Neural cell (in vitro differentiated cells): ENCODE results near the gene CAMKMT. TPM values are rescaled to one million over a fixed set of nuclear protein-coding genes. Genes with fewer than 3 reads are reported as not detected.

Experiments used
- H2AFZ ChIP-seq: fragments of 200-600, 300-800 bp; sonication (generic), shearing (Covaris generic); 2 replicates; pipeline ENCODE4 v1.6.0; 2014; ENCODE audit warnings: low read depth, mild to moderate bottlenecking, antibody characterized with exemption, low read length, moderate library complexity
- H3F3A ChIP-seq: fragments of 200-600 bp; shearing (Covaris generic); 2 replicates; pipeline ENCODE4 v1.6.1; 2016; ENCODE audit warnings: mild to moderate bottlenecking, moderate library complexity, mixed read lengths, antibody characterized with exemption, low read length; ENCODE audit not compliant: insufficient read depth, poor library complexity, severe bottlenecking
- H3K27ac ChIP-seq: fragments of 200-600, 300-800 bp; sonication (generic), shearing (Covaris generic); 2 replicates; pipeline ENCODE4 v1.5.1; 2014; ENCODE audit warnings: mild to moderate bottlenecking, low read length, moderate library complexity
- H3K27me3 ChIP-seq: fragments of 300-800, 200-600 bp; sonication (generic), shearing (Covaris generic); 2 replicates; pipeline ENCODE4 v1.6.0; 2014; ENCODE audit warnings: mild to moderate bottlenecking, low read depth, low read length, moderate library complexity; ENCODE audit not compliant: insufficient read depth
- H3K36me3 ChIP-seq: fragments of 300-800, 200-600 bp; sonication (generic), shearing (Covaris generic); 2 replicates; pipeline ENCODE4 v1.5.1; 2014; ENCODE audit warnings: mild to moderate bottlenecking, antibody characterized with exemption, low read length, moderate library complexity; ENCODE audit not compliant: insufficient read depth
- H3K4me2 ChIP-seq: fragments of 300-800, 200-600 bp; sonication (generic), shearing (Covaris generic); 2 replicates; pipeline ENCODE4 v1.6.0; 2014; ENCODE audit warnings: mild to moderate bottlenecking, low read length
- H3K4me3 ChIP-seq: fragments of 300-800, 200-600 bp; sonication (generic), shearing (Covaris generic); 2 replicates; pipeline ENCODE4 v1.5.1; 2014; ENCODE audit warnings: mild to moderate bottlenecking, low read length, moderate library complexity
- H3K79me2 ChIP-seq: fragments of 200-600 bp; shearing (Covaris generic); replicated peaks from 2 replicates; pipeline ENCODE4 v1.6.0; 2014; ENCODE audit warnings: mild to moderate bottlenecking, low read length, moderate library complexity; ENCODE audit not compliant: insufficient read depth
- H3K9ac ChIP-seq: fragments of 300-800, 200-600 bp; sonication (generic), shearing (Covaris generic); 2 replicates; pipeline ENCODE4 v1.6.1; 2016; ENCODE audit warnings: mild to moderate bottlenecking, low read length, mixed read lengths
- H3K9me2 ChIP-seq: fragments of 200-600 bp; shearing (Covaris generic); 2 replicates; pipeline ENCODE4 v1.6.1; 2016; ENCODE audit warnings: mild to moderate bottlenecking, low read length, mixed read lengths; ENCODE audit not compliant: insufficient read depth
- H3K9me3 ChIP-seq: fragments of 200-600, 300-800 bp; sonication (generic), shearing (Covaris generic); 2 replicates; pipeline ENCODE4 v1.6.1; 2016; ENCODE audit warnings: mild to moderate bottlenecking, mixed run types, low read length, moderate library complexity, mixed read lengths
- H4K20me1 ChIP-seq: fragments of 200-600 bp; shearing (Covaris generic); 2 replicates; pipeline ENCODE4 v1.6.1; 2016; ENCODE audit warnings: mild to moderate bottlenecking, mixed run types; ENCODE audit not compliant: insufficient read depth
- EP300 ChIP-seq: fragments of 450-650 bp; conservative IDR thresholded peaks from 2 replicates; pipeline ENCODE4 v1.6.1; 2014; ENCODE audit warnings: antibody characterized with exemption, mild to moderate bottlenecking, moderate library complexity; ENCODE audit not compliant: poor library complexity, severe bottlenecking
- EZH2 ChIP-seq: fragments of 200-600, 300-800 bp; shearing (Covaris generic), sonication (generic); IDR thresholded peaks from 2 replicates; pipeline ENCODE4 v1.6.1; 2014; ENCODE audit warnings: antibody characterized with exemption, low read length, borderline replicate concordance, mild to moderate bottlenecking; ENCODE audit not compliant: insufficient read depth, poor library complexity, severe bottlenecking
- MXI1 ChIP-seq: fragments of 450-650 bp; conservative IDR thresholded peaks from 2 replicates; pipeline ENCODE4 v1.6.1; 2014; ENCODE audit warnings: antibody characterized with exemption, mild to moderate bottlenecking; ENCODE audit not compliant: poor library complexity, severe bottlenecking
- POLR2AphosphoS5 ChIP-seq: IDR thresholded peaks from 2 replicates; pipeline ENCODE4 v1.6.1; 2012
- RAD21 ChIP-seq: fragments of 450-650 bp; conservative IDR thresholded peaks from 2 replicates; pipeline ENCODE4 v1.6.1; 2014; ENCODE audit warnings: antibody characterized with exemption, mild to moderate bottlenecking, moderate library complexity
- SMC3 ChIP-seq: fragments of 450-650 bp; conservative IDR thresholded peaks from 2 replicates; pipeline ENCODE4 v1.6.1; 2014; ENCODE audit warnings: antibody characterized with exemption, mild to moderate bottlenecking, moderate library complexity; ENCODE audit not compliant: poor library complexity
- TAF1 ChIP-seq: IDR thresholded peaks from 2 replicates; pipeline ENCODE4 v1.6.1; 2012; ENCODE audit warnings: low read depth
- polyA plus RNA-seq: library from polyadenylated mRNA; depleted of rRNA; stranded (reverse); fragments of >200 nt; gene quantifications from 2 replicates; pipeline ENCODE4 v1.2.3, GENCODE V29; 2014
- TF ChIP-seq, protein P1 (sequence below): fragments of 450-650 bp; IDR thresholded peaks from 2 replicates; pipeline ENCODE4 v1.5.1; 2014; ENCODE audit warnings: antibody characterized with exemption, mild to moderate bottlenecking, moderate library complexity; ENCODE audit not compliant: poor library complexity, severe bottlenecking
- TF ChIP-seq, protein P2 (sequence below): IDR thresholded peaks from 2 replicates; pipeline ENCODE4 v1.6.1; 2012; ENCODE audit warnings: borderline replicate concordance

CAMKMT gene
- polyA plus RNA-seq, 1 donor from 2014 or later: 5.1 TPM

DNA sequence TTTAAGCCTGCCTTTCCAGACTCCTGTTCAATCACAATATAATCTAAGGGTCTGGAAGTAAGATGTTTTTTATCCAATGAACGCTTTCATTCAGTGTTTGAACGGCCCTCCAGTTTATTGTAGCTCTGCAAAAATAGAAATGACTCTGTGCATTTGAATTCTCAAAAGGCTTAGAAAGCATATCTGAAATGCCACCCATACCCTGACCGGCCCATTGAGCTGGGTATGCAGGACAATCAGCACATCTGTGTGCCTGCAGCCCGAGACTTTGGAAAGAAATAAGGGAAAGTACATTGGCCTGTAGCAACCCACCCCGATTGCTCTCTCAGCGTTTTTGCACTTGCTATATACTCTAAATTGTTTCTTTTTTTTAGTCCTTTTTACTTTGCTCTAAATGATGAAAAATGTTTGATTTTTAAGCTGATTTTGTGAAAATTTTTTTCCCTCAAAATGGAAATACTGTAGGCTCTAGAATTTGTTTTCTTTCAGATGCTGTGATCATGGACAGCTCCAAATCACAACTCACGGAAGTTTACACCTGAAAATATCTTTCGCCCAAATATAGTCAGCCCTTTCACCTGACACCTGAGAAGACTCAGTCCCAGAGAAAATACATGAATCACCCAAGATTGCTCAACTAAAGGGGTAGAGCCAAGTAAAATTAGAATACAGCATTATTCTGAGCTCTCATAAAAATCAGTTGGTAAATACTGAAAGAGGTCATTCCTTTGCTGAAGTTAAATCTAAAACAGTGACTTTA lies 385.3 kb downstream of the CAMKMT start:
- Histone ChIP-seq H3F3A (peaks cover 3% of the 10 kb centered on the region), H2AFZ (no peak overlapping the region), H3K36me3 (no peaks in the 10 kb centered on the region), H3K9ac (no peak overlapping the region), H3K79me2 (no peaks in the 10 kb centered on the region), H3K4me3 (no peak overlapping the region), H3K9me2 (no peaks in the 10 kb centered on the region), H3K27ac (no peak overlapping the region), H3K9me3 (no peaks in the 10 kb centered on the region), H3K4me2 (no peak overlapping the region), H3K27me3 (peaks cover 18% of the 10 kb centered on the region), H4K20me1 (no peaks in the 10 kb centered on the region)
- TF ChIP-seq, protein P1, sequence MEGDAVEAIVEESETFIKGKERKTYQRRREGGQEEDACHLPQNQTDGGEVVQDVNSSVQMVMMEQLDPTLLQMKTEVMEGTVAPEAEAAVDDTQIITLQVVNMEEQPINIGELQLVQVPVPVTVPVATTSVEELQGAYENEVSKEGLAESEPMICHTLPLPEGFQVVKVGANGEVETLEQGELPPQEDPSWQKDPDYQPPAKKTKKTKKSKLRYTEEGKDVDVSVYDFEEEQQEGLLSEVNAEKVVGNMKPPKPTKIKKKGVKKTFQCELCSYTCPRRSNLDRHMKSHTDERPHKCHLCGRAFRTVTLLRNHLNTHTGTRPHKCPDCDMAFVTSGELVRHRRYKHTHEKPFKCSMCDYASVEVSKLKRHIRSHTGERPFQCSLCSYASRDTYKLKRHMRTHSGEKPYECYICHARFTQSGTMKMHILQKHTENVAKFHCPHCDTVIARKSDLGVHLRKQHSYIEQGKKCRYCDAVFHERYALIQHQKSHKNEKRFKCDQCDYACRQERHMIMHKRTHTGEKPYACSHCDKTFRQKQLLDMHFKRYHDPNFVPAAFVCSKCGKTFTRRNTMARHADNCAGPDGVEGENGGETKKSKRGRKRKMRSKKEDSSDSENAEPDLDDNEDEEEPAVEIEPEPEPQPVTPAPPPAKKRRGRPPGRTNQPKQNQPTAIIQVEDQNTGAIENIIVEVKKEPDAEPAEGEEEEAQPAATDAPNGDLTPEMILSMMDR: no peak
- TF ChIP-seq SMC3: no peak
- TF ChIP-seq, protein P2, sequence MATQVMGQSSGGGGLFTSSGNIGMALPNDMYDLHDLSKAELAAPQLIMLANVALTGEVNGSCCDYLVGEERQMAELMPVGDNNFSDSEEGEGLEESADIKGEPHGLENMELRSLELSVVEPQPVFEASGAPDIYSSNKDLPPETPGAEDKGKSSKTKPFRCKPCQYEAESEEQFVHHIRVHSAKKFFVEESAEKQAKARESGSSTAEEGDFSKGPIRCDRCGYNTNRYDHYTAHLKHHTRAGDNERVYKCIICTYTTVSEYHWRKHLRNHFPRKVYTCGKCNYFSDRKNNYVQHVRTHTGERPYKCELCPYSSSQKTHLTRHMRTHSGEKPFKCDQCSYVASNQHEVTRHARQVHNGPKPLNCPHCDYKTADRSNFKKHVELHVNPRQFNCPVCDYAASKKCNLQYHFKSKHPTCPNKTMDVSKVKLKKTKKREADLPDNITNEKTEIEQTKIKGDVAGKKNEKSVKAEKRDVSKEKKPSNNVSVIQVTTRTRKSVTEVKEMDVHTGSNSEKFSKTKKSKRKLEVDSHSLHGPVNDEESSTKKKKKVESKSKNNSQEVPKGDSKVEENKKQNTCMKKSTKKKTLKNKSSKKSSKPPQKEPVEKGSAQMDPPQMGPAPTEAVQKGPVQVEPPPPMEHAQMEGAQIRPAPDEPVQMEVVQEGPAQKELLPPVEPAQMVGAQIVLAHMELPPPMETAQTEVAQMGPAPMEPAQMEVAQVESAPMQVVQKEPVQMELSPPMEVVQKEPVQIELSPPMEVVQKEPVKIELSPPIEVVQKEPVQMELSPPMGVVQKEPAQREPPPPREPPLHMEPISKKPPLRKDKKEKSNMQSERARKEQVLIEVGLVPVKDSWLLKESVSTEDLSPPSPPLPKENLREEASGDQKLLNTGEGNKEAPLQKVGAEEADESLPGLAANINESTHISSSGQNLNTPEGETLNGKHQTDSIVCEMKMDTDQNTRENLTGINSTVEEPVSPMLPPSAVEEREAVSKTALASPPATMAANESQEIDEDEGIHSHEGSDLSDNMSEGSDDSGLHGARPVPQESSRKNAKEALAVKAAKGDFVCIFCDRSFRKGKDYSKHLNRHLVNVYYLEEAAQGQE: no peak
- no peak for TF ChIP-seq TAF1
- no peak for TF ChIP-seq POLR2AphosphoS5
- TF ChIP-seq RAD21: no peak
- TF ChIP-seq MXI1: no peak
- TF ChIP-seq EZH2: no peak

DNA sequence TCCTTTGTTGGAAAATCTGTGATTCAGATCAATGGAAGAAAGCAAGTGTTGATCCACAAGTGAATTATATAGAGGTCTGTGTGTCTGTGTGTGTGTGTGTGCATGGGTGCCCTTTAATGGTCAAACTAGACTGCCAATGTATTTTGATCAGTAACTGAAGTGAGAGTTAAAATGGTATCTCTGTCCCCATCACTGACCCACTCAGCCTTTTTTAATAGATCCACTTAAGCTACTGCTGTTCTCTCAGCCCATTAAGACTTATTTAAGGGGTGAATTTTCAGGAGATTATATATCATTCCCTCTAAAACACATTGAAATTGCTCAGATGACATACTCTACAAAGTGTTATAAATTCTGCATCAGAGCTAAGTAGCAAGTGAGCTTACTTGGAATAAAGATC lies 386.0 kb downstream of the CAMKMT start:
- H3K27ac ChIP-seq: no peak overlapping the region

More for the DNA sequence above, 386.0 kb downstream of the CAMKMT start:
- no peaks in the 10 kb centered on the region for H3K9me2 ChIP-seq
- H3K9ac ChIP-seq: no peak overlapping the region
- peaks cover 3% of the 10 kb centered on the region for H3F3A ChIP-seq
- TF ChIP-seq SMC3 (no peak), EP300 (no peak), POLR2AphosphoS5 (no peak), EZH2 (no peak), TAF1 (no peak), RAD21 (no peak), MXI1 (no peak)
- TF ChIP-seq, protein P1: no peak
- TF ChIP-seq, protein P2: no peak
- H3K36me3 ChIP-seq: no peaks in the 10 kb centered on the region
- H3K4me2 ChIP-seq: no peak overlapping the region
- no peak overlapping the region for H3K4me3 ChIP-seq
- no peaks in the 10 kb centered on the region for H3K79me2 ChIP-seq
- H3K27me3 ChIP-seq: peaks cover 18% of the 10 kb centered on the region
- no peaks in the 10 kb centered on the region for H3K9me3 ChIP-seq
- H4K20me1 ChIP-seq: no peaks in the 10 kb centered on the region
- H2AFZ ChIP-seq: no peak overlapping the region
